ENCODE measurements around the gene RWDD2A. TPM values are rescaled to one million over a fixed set of nuclear protein-coding genes. Genes with fewer than 3 reads are reported as not detected.

Gene RWDD2A
- total and polyA plus RNA-seq, 9 of the 15 experiments (the other 6 are each of a cell fraction or from before 2014, with no cell fraction given): 1.6 to 4.7 (median 2.1) TPM

DNA sequence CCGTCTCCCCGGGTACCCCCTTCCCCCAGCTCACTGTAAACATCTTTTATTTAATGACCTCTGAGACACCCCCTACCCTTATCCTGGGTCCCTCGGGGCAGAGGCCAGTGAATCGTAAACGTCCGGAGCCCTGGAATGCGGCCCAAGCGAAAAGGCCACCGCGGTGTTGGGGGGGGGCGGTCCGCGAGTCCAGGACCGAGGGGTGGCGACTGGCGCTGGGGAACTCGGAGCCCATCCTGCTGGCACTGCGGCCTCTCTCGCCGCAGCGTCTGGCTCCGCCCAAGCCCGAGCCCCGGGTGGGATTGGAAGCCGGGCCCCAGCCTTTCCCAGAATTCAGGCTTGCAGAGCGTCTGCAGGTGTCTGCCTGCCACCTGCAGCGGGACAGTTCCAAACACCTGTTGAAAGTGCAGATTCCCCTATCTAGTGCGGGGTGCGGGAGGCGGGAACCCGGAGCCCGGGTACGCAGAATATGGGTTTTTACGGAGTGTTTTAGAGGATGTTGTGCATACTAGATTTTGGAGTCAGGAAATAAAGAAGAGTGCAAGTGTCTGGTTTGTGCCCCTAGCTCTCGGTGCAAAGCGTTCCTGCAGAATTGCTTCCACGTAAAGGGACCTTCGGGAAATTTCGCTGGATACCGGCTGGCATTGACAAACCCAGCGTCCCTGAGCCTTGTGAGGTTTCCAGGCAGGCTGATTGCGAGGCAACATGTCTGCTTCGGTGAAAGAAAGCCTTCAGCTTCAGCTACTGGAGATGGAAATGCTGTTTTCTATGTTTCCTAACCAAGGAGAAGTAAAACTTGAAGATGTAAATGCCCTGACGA, 800 bp downstream of the RWDD2A start (continued):
- TF ChIP-seq, protein P1, sequence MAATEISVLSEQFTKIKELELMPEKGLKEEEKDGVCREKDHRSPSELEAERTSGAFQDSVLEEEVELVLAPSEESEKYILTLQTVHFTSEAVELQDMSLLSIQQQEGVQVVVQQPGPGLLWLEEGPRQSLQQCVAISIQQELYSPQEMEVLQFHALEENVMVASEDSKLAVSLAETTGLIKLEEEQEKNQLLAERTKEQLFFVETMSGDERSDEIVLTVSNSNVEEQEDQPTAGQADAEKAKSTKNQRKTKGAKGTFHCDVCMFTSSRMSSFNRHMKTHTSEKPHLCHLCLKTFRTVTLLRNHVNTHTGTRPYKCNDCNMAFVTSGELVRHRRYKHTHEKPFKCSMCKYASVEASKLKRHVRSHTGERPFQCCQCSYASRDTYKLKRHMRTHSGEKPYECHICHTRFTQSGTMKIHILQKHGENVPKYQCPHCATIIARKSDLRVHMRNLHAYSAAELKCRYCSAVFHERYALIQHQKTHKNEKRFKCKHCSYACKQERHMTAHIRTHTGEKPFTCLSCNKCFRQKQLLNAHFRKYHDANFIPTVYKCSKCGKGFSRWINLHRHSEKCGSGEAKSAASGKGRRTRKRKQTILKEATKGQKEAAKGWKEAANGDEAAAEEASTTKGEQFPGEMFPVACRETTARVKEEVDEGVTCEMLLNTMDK (IDR thresholded peaks at IDR 0.05; ENCODE audit: borderline replicate concordance, insufficient read depth, low read depth, low read length, poor library complexity, severe bottlenecking): no peak
- TF ChIP-seq ETV5 (CRISPR knock-in tag; IDR thresholded peaks at IDR 0.05; ENCODE audit: low read depth): no peak
- TF ChIP-seq RBBP5 (IDR thresholded peaks at IDR 0.05; ENCODE audit: borderline replicate concordance, insufficient read depth, low read length, poor library complexity, severe bottlenecking): no peak
- no peak for TF ChIP-seq ZKSCAN3 (CRISPR knock-in tag; IDR thresholded peaks at IDR 0.05)
- TF ChIP-seq TCF7 (IDR thresholded peaks at IDR 0.05; ENCODE audit: borderline replicate concordance): no peak
- TF ChIP-seq GTF2E2 (tag; IDR thresholded peaks at IDR 0.05): no peak
- no peak for TF ChIP-seq ZNF3 (CRISPR knock-in tag; IDR thresholded peaks at IDR 0.05)
- TF ChIP-seq, protein P2, sequence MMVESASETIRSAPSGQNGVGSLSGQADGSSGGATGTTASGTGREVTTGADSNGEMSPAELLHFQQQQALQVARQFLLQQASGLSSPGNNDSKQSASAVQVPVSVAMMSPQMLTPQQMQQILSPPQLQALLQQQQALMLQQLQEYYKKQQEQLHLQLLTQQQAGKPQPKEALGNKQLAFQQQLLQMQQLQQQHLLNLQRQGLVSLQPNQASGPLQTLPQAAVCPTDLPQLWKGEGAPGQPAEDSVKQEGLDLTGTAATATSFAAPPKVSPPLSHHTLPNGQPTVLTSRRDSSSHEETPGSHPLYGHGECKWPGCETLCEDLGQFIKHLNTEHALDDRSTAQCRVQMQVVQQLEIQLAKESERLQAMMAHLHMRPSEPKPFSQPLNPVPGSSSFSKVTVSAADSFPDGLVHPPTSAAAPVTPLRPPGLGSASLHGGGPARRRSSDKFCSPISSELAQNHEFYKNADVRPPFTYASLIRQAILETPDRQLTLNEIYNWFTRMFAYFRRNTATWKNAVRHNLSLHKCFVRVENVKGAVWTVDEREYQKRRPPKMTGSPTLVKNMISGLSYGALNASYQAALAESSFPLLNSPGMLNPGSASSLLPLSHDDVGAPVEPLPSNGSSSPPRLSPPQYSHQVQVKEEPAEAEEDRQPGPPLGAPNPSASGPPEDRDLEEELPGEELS (CRISPR knock-in tag; IDR thresholded peaks at IDR 0.05; ENCODE audit: borderline replicate concordance): no peak
- TF ChIP-seq ZSCAN32 (CRISPR knock-in tag; IDR thresholded peaks at IDR 0.05): no peak
- TF ChIP-seq ZNF77 (CRISPR knock-in tag; IDR thresholded peaks at IDR 0.05): no peak
- TF ChIP-seq ZSCAN29 (IDR thresholded peaks at IDR 0.05): no peak

Measured in K562 (cell line).